ENCODE measurements around the gene BTBD17.
A peak's percentile ranks its signal among the peaks of the same experiment; 100 is the strongest.

Gene BTBD17

GRCh38 chr17:74356646-74357465 is 4.8 kb downstream of the BTBD17 start:
- DNase-seq, result peak; percentile 23

- no peak for DNase-seq
Observed at GRCh38 chr17:74355065-74355464, 6.6 kb downstream of the BTBD17 start.

- no peak for DNase-seq
Observed at GRCh38 chr17:74354561-74354960, 7.1 kb downstream of the BTBD17 start.

DNA sequence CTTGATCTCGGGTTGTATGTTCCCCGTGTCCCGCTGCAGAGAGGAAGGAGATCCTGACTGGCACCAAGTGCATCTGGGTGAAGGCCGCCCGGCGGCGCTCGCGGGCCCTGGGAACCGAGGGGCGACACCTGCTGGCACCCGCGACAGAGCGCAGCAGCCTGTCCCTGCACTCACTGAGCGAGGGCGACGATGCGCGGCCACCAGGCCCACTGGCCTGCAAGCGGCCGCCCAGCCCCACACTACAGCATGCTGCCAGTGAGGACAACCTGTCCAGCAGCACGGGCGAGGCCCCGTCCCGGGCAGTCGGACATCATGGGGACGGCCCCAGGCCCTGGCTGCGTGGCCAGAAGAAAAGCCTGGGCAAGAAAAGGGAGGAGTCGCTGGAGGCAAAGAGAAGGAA is 7.5 kb downstream of the BTBD17 start:
- DNase-seq, result peak; percentile 57

DNA sequence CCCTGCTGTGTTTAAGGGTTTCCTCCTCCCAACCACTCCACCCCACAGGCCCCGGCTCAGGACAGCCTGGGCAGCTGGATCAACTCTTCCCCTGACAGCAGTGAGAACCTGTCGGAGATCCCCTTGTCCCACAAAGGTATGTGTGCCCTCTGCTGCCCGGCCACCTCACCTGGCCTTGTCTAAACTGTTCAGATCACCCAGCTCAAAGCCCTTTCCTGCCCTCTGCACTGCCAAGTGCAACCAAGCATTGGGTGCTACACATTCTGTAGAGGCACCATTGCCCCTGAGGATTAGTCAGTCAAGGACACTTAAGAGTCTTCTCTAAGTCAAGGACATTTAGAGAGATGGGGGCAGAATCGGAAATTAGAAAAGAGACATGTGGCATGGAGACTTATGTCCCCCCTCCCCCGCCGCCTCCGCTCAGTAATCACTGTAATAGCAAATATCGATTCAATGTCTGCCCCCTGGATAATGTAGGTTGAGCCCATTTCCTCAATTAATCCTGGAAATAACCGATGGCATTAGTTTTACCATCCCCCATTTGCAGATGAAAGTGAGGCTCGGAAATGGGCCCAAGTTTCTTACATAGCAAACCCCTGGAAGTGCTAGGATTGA is 8.1 kb downstream of the BTBD17 start:
- DNase-seq, result no peak

GRCh38 chr17:74351552-74352210 is 10.0 kb downstream of the BTBD17 start:
- DNase-seq, result no peak

- DNase-seq, result no peak
Observed at GRCh38 chr17:74350486-74350885, 11.2 kb downstream of the BTBD17 start.

GRCh38 chr17:74349120-74349519 is 12.5 kb downstream of the BTBD17 start:
- DNase-seq, result no peak

DNA sequence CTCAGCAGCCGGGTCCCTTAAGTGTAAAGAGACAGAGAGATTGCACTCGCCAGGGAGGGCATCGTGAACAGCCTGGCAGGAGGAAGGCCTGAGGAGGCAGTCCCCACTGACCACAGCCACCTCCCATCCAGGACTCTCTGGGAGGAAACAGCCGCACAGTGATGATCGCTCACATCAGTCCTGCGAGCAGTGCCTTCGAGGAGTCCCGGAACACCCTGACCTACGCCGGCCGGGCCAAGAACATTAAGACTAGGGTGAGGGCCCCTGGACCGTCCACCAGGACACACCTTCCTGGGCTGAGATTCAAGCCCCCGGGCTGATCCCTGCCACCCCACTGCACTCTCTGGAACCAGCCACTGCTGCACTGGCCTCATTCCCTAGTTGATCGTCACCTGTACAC is 14.0 kb downstream of the BTBD17 start:
- no peak for DNase-seq

DNA sequence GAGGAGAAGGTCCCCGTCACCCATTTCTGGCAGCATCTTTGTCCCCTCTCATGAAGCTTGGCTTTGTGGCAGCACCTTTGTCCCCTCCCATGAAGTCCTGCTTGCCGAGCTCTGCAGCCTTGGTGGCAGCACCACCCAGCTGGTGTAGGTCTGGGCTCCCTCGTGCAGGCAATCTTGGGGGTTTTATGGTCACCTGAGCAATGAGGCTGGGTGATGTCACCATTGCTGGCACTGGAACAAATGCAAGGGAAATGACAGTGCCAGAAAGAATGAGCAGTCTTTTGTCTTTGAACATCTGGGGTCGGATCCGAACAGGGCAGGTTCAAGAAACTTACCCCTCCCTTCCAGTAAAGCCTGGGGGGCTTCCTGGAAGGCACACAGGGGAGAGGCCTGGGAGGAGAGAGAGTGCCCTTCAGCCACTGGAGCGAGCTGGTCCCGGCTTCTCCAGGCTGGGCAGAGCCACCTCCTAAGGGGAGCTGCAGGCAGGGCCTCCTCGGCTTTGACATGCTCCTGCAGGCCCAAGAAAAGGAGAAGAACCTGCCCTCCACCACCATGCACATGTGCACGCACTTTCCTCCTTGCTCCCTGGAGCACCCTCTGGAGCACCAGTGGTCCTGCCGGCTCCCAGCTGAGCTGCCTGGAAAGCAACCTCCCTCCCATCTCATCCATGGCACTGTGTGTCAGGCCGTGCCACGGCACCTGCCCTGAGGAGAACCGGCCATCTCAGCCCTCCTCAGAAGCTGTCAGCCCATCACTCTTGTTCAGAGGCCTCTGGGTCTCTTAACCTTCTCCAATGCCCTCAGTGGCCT is 16.0 kb downstream of the BTBD17 start:
- DNase-seq, result no peak

DNA sequence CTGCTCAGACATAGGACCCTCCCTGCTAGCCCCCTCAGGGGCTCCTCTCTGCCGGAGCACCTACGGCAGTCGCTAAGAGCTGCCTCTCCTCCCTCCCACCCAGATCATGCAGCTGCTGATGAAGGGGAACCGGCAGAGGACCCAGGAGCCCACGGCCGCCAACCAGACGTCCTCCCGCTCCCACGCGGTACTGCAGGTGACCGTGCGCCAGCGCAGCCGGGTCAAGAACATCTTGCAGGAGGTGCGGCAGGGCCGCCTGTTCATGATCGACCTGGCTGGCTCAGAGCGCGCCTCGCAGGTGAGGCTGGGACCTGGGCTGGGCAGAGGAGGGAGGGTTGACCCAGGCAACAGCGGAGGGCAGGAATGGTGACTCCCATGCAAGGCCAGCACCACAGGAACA is 17.0 kb downstream of the BTBD17 start:
- no peak for DNase-seq

DNA sequence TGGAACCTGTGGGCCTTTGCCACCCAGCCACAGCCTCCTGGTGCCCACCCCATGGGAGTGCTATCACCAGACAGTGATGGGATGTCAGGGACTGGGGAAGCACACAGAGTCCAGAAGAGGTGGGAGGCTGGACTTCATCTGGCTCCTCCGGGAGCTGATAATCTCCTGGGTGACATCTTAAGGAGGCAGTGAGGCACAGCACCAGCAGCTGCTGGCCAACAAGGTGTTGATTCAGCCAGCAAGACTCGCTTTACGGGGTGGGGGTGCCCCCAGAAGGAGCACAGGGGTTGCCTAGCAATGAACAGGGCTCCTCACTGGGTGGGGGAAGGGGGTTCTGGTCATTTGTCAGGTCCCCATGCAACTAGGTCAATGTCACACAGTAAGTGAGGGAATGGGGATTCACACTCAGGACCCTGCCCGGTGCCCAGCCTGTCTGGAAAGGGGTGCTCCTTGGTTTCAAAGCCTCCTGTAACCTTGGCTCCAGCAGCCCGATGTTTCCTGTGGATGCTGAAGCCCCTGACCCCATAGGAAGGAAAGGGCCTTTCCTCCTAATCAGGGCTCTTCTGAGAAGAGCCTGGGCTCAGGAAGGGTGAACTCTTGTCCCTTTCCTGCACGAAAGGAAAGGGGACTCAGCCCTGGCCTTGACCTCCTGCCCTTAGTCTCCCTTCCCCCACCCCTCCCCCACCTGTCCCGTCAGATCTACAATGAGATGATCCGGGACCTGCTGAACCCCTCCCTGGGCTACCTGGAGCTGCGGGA is 18.0 kb downstream of the BTBD17 start:
- DNase-seq, result no peak

- DNase-seq, result no peak
Observed at GRCh38 chr17:74343121-74343520, 18.5 kb downstream of the BTBD17 start.

DNA sequence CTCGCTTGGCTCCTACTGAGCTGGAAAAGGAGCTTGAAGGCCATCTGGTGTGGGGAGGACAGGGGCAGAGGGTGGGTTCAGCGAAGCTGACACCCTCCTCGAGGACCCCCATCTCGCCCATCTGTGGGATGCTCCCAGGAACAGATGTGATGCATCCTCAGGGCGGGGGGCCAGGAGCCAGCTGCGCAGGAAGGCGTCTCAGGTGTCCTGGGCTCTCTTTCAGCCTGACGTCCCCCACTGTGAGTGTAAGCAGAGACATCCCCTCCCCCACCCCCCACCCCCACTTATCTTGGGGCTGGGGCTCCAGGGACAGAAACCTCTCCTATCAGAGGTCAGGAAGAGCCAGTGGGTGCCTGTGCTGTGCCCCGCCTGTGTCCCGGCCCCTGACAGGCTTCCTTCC is 19.4 kb downstream of the BTBD17 start:
- no peak for DNase-seq

GRCh38 chr17:74340470-74341023 is 21.1 kb downstream of the BTBD17 start:
- no peak for DNase-seq

DNA sequence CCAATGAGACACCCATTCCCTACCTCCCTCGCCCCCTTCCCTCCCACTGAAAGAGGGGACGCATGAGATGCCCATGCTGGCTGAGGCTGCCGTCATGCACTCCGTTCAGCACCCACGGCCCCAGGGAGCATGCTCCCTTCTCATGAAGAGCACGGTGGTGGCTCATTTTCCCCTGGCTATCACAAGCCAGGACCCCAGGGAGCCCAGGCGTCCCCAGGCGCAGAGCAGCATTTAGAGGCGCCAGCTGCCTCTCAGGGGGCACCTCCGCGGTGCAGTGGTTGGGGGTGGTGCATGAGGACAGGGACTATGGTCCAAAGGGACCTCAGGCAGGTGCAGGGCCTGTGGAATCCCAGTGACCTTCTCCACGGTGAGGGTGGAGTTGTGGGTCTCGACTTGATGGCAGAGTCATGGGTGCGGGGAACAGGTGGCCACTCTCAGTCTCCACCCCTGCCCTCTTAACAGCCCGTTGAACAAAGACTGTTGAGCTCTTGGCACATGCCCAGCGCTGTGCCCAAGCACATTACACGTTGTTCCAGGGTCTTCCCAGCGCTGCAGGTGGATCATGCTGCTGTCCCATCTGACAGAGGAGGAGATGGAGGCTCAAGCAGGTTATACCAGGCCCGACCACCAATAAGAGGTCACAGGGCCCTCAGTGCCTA is 22.0 kb downstream of the BTBD17 start:
- DNase-seq, result no peak

DNA sequence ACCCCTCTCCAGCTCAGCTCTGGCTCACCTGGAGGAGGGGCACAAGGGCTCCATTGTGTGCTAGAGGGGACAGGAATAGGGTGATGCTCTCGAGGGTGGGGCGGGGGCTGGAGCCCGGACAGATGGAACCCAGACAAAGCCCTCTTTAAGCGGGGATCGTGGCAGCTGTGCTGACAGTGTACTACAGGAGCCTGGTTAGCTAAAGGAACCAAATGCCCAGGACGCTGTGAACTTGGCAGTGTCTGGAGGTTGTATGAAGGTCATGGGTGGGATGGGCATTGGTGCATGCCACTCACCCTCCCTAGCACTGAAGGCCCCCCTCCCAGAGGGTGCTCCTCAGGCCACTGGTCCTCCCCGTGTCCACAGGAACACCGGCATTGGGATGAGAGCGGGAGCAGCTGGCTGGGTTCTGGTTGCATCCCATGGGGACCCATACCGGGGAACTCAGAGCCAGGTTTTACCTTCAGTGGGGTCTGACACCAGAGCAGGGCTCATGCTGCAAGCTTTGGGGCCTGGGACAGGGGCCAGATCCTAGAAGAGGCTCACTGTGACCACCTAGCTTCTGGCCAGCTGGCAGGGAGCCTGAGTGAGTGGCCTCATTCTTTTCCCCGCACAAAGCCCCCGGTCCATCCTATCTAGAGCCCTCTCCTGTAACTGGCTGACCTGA is 23.7 kb downstream of the BTBD17 start:
- DNase-seq, result no peak

DNA sequence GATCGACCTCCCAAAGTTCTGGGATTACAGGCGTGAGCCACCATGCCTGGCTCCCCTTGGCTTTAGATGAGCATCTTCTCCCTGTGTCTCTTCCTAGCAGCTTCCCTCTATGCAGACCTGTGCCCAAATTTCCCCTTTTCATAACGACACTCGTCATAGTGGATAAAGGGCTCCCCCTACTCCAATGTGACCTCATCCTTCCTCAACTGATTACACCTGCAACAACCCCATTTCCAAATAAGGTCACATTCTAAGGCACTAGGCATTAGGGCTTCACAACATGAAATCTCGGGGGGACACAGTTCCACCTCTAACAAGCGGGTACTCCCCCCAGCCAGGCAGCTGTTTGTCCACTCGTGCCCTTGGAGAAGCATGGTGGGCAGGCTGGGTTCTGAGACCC is 25.4 kb downstream of the BTBD17 start:
- no peak for DNase-seq

GRCh38 chr17:74335529-74336062 is 26.1 kb downstream of the BTBD17 start:
- no peak for DNase-seq

DNA sequence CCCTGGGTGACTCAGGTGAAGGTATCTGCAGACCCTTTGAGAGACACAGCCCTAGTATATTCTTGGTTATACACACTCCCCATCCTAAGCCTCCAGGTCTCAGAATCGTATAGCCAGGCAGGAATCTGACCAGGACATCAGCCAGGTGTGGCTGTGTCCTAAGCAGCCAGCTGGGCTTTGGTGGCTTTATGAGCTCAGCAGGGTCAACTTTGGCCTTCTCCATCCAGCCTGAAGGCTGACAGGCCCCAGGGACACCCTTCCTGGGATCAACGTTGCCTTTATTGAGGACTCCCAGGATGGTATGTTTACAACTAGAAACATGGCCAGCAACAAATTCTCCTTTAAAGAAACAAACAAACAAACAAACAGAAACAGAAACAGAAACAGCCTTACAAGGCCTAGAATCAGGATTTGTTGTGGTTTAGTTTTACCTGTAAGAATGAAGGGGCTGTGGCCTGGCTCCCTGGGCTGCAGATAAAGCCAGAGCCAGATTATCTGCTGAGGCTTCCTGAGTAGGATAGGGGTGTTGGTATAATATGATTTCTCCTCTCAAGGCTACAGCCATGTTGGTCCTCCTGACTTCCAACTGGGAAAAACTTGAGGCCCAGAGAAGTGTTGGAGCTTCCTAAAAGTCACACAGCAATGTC is 27.2 kb downstream of the BTBD17 start:
- no peak for DNase-seq
